Breast epithelium (tissue), 4 donors: Measurements from ENCODE around the gene PROK1. TPM values are rescaled to one million over a fixed set of nuclear protein-coding genes. Genes with fewer than 3 reads are reported as not detected.

ENCODE experiments used
- DNase-seq, 2 donors: peaks; one replicate each; pipeline ENCODE4 v3.0.0-alpha.2; 2019; ENCODE audit warnings: low spot score in 2 of 2
- H3K27ac ChIP-seq, 2 donors: fragments of 200-600 bp; sonication (generic) in 1 of 2; one replicate each; pipeline ENCODE4 v1.5.1; 2016 to 2019; ENCODE audit warnings: mild to moderate bottlenecking in 1 of 2
- H3K27me3 ChIP-seq, 2 donors: fragments of 200-600 bp; sonication (generic) in 1 of 2; one replicate each; pipeline versions ENCODE4 v1.5.1 to v1.6.0; 2017 to 2019; ENCODE audit warnings: control low read depth in 1 of 2, mild to moderate bottlenecking in 1 of 2
- H3K36me3 ChIP-seq: fragments of 200-600 bp; one replicate; pipeline ENCODE4 v1.5.1; 2019
- H3K4me1 ChIP-seq, 2 donors: fragments of 200-600 bp; sonication (generic); one replicate each; pipeline ENCODE4 v1.5.1; 2016 to 2019; ENCODE audit warnings: control low read depth in 1 of 2
- H3K4me3 ChIP-seq, 3 donors: fragments of 200-600 bp; sonication (generic); 1 replicate in 2 of 3; 2 replicates in 1 of 3; pipeline ENCODE4 v1.5.1; 2016 to 2019; ENCODE audit warnings: mild to moderate bottlenecking in 3 of 3, moderate library complexity in 2 of 3
- H3K9me3 ChIP-seq, 2 donors: fragments of 200-600 bp; sonication (generic) in 1 of 2; one replicate each; pipeline ENCODE4 v1.5.1; 2016 to 2019; ENCODE audit warnings: control low read depth in 1 of 2
- CTCF ChIP-seq, 3 donors: fragments of 450-650 bp; IDR thresholded peaks; one replicate each; pipeline ENCODE4 v1.5.1; 2016 to 2017; ENCODE audit warnings: antibody characterized with exemption in 3 of 3, mild to moderate bottlenecking in 3 of 3, moderate library complexity in 3 of 3
- POLR2A ChIP-seq: fragments of 450-650 bp; IDR thresholded peaks from one replicate; pipeline ENCODE4 v1.6.1; 2016; ENCODE audit warnings: antibody characterized with exemption, mild to moderate bottlenecking, moderate library complexity
- POLR2AphosphoS5 ChIP-seq, 3 donors: sonication (generic); formaldehyde crosslinking; IDR thresholded peaks; one replicate each; pipeline ENCODE4 v1.6.1; 2017; ENCODE audit warnings: antibody characterized with exemption in 3 of 3
- intact Hi-C: fragments of 100-400 bp; cut with DNase I; formaldehyde crosslinking; loops from one replicate; pipeline ENCODE4 v1.15.1; 2023; ENCODE audit warnings: low total_unique reads
- total RNA-seq, 3 donors: library from RNA; depleted of rRNA; stranded (reverse); fragments of >200 nt; gene quantifications; one replicate each; pipeline ENCODE4 v1.1.0, GENCODE V29; 2016

PROK1 gene
- total RNA-seq, 3 donors from 2014 or later, result 0.66 to 42.9 (median 0.73) TPM

GRCh38 chr1:110452330-110452729 is 1.4 kb downstream of the PROK1 start:
- intact Hi-C loops, result no loop called here
- no peak for TF ChIP-seq POLR2AphosphoS5 (IDR thresholded peaks at IDR 0.05)
- TF ChIP-seq CTCF (IDR thresholded peaks at IDR 0.05), result no peak
- TF ChIP-seq POLR2A, result no peak
- Histone ChIP-seq H3K4me3 (no peak overlapping the region), H3K9me3 (no peaks in the 10 kb centered on the region), H3K36me3 (no peaks in the 10 kb centered on the region), H3K27ac (no peak overlapping the region), H3K4me1 (no peaks in the 10 kb centered on the region), H3K27me3 (peaks cover 0 to 5% of the 10 kb centered on the region in 2 donors)
- no peak for DNase-seq

GRCh38 chr1:110453829-110454228 is 2.9 kb downstream of the PROK1 start:
- Histone ChIP-seq H3K9me3 (no peaks in the 10 kb centered on the region), H3K27me3 (peaks cover 0 to 5% of the 10 kb centered on the region in 2 donors), H3K4me1 (no peaks in the 10 kb centered on the region), H3K27ac (no peak overlapping the region), H3K4me3 (no peak overlapping the region), H3K36me3 (no peaks in the 10 kb centered on the region)
- DNase-seq, result no peak
- no peak for TF ChIP-seq POLR2A
- TF ChIP-seq POLR2AphosphoS5 (IDR thresholded peaks at IDR 0.05), result no peak
- TF ChIP-seq CTCF (IDR thresholded peaks at IDR 0.05), result no peak
- intact Hi-C loops, result no loop called here

GRCh38 chr1:110454328-110454727 is 3.4 kb downstream of the PROK1 start:
- DNase-seq, result no peak
- no peak overlapping the region for H3K27ac ChIP-seq
- no peaks in the 10 kb centered on the region for H3K36me3 ChIP-seq
- peaks cover 0 to 5% of the 10 kb centered on the region in 2 donors for H3K27me3 ChIP-seq
- intact Hi-C loops, result no loop called here
- H3K4me3 ChIP-seq, result no peak overlapping the region
- TF ChIP-seq CTCF (IDR thresholded peaks at IDR 0.05) (no peak), POLR2AphosphoS5 (IDR thresholded peaks at IDR 0.05) (no peak), POLR2A (no peak)
- H3K4me1 ChIP-seq, result no peaks in the 10 kb centered on the region
- no peaks in the 10 kb centered on the region for H3K9me3 ChIP-seq

GRCh38 chr1:110455151-110455550 is 4.2 kb downstream of the PROK1 start:
- DNase-seq, result no peak
- TF ChIP-seq CTCF (IDR thresholded peaks at IDR 0.05) (no peak), POLR2AphosphoS5 (IDR thresholded peaks at IDR 0.05) (no peak), POLR2A (no peak)
- H3K27me3 ChIP-seq, result peaks cover 0 to 5% of the 10 kb centered on the region in 2 donors
- H3K27ac ChIP-seq, result no peak overlapping the region
- H3K36me3 ChIP-seq, result no peaks in the 10 kb centered on the region
- no peak overlapping the region for H3K4me3 ChIP-seq
- no peaks in the 10 kb centered on the region for H3K9me3 ChIP-seq
- intact Hi-C loops, result no loop called here
- no peaks in the 10 kb centered on the region for H3K4me1 ChIP-seq

- Histone ChIP-seq H3K27me3 (peaks cover 0 to 5% of the 10 kb centered on the region in 2 donors), H3K4me1 (no peaks in the 10 kb centered on the region), H3K4me3 (no peak overlapping the region), H3K9me3 (no peaks in the 10 kb centered on the region), H3K27ac (no peak overlapping the region), H3K36me3 (no peaks in the 10 kb centered on the region)
- TF ChIP-seq POLR2A (no peak), POLR2AphosphoS5 (IDR thresholded peaks at IDR 0.05) (no peak), CTCF (IDR thresholded peaks at IDR 0.05) (no peak)
- no peak for DNase-seq
- intact Hi-C loops, result no loop called here
Measured at GRCh38 chr1:110457206-110457605, 6.3 kb downstream of the PROK1 start.
